Activated CD4-positive, alpha-beta T cell treated with anti-CD3 and anti-CD28 coated beads, Interleukin-2, amount 50 U/mL, for 1 hour (primary cell): ENCODE measurements around the gene PIK3CD.

Source experiments
- DNase-seq: peaks from one replicate; pipeline ENCODE4 v3.0.0-alpha.2; 2020

PIK3CD gene

DNA sequence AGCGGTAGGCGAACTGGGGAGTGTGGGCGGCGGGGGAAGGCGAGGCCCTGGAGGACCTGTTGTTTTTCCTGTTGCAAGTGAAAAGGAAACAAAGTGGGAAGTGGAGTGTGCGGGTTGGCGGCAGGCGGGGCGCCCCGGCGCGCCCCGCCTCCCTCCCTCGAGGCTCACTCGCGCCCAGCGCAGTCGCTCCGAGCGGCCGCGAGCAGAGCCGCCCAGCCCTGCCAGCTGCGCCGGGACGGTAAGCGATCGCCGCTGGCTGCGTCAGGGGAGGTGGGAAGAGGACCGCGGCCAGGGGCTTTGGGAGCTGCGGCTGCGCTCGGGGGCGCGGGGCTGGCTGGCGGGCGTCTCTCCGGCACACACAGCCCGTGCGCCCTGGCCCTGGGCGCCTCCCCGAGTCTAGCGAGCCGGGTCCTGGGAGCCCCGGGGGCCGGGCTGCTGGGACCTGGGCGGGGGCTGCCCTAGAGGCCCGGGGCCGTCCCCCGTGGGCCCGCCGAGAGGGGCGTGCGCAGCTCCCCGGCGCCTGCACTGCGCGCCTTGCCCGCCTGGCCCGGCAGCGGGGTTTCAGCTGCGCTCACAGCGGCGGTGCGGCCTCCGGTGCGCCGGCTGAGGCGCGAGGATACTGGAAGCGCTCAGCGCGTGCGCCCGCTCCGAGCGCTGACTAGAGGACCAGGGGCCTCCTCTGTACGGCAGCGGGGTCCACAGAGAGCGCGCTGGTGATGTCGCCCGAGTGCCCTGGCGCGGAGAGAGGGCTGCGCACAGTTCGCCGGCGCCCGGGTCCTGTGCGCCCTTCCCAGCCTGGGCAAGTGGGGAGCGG, at the start of gene PIK3CD:
Gene PIK3CD (plus strand): TSS at position 167 of the 814 bp plus-strand sequence. CDS start 58,725 bp downstream, outside the sequence.
- DNase-seq, result peak; percentile 35

DNA sequence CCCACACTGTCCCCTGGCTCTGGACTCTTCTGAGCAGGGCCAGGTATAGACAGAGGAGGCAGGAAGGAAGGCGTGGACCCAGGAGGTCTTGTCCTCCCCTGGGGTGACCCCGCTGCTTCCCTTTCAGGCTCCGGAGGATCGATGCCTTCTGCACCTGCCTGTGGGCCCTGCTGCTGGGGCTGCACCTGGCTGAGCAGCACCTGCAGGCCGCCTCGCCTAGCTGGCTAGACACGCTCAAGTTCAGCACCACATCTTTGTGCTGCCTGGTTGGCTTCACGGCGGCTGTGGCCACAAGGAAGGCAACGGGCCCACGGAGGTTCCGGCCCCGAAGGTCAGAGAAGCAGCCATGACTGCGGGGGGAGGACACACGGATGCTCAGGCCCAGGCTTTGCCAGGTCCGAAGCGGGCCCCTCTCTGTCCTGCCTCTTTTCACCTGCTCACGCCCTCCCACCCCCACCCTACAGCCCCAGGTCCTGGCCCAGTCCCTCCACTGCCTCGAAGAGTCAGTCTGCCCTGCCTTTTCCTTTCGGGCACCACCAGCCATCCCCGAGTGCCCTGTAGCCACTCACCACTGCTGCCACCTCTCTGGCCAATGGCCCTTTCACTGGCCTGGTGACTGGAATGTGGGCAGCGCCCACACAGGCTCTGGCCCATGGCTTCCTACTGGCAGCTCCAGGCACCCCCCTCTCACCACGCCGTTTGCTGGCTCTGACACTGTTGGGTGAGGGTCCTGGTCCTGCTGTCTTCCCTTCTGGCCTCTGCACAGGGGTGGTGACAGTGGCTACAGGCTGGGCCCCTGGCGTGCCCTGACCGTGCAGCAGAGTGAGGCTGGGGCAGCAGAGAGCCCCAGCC, 49.4 kb upstream of the PIK3CD start:
- no peak for DNase-seq

DNA sequence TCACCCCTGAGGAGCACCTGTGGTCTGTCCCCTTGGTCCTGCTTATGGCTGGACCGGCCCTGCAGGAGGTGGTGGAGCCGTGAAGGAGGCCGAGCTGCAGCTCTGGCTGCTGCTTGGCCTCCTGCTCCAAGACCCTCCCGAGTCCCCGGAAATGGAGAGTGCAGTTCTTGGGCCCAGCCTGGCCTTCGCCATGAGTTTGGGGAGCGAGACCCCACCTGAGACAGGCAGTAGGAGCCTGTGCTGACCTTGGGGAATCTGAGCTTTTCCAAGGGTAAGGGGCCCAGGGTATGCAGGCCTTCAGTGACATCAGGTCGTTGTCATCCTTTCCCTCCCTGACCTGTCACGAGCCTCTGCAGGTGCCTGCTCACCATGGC, 48.8 kb upstream of the PIK3CD start:
- no peak for DNase-seq

DNA sequence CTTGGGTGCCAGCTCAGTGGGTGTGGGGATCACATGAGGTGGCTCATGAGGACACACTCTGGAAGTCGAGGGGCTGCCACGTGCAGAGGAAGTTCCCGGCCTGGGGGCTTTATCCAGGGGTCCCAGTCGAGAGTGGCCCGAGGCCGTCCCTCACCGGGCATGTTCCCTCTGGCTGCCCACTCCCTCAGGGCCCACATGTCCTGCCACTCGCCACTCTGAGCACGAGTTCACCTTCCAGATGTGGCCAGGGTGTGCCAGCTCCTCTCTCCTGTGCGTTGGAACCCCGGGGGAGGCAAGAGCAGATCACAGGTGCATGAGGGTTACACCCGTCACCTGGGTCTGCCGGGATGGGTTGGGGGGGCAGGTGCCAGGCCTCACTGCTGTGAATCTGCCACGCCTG, 48.2 kb upstream of the PIK3CD start:
- DNase-seq, result no peak

DNA sequence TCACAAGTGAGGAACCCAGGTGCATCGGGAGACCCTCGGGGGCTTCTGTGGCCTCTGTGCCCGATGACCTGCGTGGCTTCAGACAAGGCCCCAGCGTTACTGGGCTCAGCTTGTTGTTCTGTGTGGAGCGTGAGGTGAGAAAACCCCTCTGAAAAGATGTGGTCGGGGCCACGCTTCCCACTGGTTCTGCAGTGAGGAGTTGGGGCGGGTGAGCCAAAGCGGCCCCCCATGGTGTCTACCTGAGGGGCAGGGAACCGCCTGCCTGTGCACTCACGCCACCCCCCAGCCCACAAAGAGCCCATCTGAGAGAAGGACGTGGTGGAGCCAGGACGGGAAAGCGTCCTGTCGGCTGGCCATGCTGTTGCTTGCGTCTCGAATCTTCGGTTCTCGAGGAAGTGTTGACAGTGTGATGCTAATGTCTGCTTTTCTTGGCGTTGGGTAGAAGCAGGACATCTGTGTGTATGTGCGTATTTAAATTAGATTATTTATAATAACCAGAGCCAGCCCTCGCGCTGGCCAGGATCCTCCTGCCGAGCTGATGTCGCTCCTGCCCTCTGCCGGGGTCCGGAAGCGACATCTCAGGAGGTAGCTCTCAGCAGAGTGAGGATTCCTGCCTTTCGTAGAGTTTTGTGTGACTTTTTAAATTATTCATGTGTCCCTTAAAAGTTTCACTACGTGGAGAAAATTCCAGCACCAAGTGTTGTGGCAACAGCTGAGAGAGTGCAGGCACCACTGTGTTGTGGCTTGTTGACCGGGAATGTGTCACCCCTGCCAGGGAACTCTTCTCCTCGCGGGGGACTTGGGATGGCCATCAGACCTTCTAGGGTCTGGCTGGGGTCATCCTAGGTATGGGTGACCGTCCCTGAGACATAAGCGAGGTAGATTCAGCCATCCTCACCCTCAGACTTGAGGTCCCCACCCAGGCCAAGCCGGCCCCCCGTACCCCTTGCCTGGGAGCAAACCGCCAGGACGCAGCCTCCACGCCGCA, 47.5 kb upstream of the PIK3CD start:
- no peak for DNase-seq

DNA sequence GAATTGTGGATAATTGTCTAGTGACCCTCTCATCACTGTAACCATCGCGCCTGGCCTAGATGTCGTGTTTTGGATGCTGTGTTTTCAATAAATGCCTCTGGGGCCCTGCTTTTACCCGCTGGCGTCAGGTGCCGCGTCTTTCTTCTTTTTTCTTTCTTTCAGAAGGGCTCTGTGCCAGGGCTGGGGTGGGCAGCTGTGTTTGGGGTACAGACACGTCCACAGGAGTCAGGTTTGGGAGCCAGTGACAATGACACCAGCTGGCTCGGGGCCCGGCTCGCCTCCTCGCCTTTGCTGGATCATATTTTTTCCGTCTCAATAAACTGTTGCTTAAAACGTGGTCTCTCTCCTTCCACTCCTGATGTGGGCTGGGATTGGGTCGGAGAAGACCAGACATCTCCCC, 46.7 kb upstream of the PIK3CD start:
- DNase-seq, result no peak

DNA sequence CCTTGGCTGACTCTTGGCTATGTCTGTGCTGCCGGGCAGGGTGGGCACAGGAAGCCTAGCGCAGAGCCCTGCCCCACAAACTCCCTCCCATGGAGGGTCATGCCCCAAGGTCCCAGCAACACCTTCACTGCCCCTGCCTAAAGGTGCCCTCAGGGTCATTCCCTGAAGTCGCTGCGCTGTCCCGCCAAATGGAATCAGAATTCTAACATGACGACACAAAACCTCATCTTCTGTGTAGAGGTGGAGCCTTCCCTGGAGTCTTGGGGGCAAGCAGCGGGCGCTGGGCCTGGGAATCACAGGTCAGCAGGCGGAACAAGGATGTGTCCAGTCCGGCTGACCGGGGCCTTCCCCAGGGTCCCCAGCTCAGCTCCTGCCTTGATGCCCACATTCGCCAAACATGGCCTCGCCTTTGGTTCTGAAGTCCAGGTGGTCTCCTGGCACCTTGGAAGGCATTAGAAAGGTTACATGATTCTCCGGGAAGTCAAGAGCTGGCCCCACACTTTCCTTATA, 45.5 kb upstream of the PIK3CD start:
- no peak for DNase-seq

DNA sequence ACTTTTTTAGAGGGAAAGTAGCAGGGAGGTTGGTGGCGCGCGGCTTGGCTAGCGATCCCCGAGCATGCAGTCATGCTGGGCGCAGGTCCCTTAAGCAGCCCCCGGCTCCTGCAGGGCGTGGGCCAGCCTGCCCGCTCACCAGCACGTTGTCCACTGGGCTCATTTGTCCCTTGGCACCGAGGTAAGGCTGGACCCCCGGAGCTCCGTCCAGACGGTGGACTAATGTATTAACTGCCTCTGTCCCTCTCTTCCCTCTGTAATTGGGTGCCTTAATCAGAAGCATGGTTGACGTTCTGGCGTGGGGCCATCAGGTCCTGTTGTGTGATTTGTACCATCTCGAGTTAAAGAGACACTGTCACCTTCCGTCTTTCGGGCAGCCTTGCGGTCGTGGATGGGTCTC, 45.1 kb upstream of the PIK3CD start:
- no peak for DNase-seq

DNA sequence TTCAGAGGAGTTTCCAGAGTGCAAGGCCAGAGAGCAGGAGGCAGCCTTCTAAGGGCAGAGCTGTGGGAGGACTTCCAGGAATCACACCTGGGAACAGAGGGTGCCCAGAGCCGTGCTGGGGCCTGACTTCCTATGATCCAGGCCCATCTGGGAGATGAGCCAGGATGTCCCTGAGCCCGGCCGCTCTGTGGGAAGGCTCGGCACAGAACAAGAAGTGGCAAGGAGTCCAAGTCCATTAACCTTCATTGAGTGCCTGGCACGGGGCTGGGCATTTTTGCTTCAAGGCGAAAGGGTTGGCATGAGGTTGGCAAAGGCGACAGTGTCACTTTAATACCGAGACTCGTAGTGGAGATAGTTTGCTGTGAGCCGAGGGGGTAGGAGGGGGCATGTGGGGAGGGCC, 44.6 kb upstream of the PIK3CD start:
- no peak for DNase-seq

DNA sequence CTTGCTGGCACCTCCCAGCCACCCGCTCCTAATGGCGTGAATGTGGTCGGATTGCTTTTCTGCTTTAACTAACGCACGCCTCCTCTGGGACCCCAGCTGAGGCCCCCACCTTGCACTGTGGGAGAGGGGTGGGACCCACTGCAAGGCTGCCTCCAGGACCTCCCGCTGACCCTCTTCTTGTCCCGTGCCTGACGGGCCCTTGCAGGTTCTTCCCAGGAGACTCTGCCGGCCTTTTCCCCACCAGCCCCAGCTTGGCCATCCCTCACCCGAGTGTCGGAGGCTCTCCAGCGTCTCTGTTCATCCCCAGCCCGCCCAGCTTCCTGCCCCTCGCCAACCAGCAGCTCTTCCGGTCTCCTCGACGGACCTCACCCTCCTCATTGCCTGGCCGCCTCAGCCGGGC, 44.2 kb upstream of the PIK3CD start:
- no peak for DNase-seq

DNA sequence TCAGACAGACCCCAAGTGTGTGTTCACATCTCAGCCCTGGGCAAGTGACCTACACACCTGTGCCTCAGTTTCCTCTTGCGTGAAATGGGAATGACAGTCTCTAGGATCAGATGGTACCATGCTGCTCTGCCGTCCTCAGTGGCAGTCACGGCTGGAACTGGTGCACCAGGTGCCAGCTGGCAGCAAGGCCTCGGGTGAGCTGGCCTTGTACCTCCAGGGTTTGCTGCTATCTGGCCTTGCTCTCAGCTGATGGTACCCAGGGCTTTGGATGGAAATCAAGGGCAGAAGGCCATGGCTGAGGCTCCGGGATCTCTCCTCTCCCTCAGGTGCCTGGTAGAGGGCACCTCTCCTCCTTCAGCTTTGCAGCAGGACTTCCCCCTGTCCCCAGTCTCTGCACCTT, 41.5 kb upstream of the PIK3CD start:
- DNase-seq, result no peak

DNA sequence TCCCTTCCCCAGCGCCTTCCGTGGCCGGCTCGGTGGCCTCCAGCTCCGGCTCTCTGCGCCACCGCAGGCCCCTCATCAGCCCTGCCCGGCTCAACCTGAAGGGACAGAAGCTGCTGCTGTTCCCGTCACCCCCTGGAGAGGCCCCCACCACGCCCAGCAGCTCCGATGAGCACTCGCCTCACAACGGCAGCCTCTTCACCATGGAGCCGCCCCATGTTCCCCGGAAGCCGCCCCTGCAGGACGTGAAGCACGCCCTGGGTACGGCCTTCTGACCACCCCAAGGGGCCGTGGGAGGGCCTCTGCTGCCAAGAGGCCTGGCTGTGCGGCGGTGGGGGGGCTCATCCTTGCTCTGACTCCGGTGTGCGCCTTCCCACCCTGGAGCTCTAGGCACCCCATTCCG, 41.0 kb upstream of the PIK3CD start:
- no peak for DNase-seq

DNA sequence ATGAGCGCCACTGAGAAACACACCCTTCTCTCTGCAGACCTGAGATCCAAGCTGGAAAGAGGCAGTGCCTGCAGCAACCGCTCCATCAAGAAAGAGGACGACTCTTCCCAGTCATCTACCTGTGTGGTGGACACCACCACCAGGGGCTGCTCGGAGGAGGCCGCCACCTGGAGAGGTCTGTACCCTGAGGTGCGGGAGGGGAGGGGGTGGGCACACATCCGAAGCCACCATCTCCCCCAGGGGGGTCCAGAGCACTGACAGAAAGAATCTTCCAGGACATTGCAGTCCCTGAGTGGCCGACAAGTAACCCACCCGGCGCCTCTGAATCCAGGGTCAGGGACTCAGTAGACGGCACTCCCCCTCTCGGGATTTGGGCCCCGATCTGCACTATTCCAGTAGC, 39.8 kb upstream of the PIK3CD start:
- DNase-seq, result no peak

DNA sequence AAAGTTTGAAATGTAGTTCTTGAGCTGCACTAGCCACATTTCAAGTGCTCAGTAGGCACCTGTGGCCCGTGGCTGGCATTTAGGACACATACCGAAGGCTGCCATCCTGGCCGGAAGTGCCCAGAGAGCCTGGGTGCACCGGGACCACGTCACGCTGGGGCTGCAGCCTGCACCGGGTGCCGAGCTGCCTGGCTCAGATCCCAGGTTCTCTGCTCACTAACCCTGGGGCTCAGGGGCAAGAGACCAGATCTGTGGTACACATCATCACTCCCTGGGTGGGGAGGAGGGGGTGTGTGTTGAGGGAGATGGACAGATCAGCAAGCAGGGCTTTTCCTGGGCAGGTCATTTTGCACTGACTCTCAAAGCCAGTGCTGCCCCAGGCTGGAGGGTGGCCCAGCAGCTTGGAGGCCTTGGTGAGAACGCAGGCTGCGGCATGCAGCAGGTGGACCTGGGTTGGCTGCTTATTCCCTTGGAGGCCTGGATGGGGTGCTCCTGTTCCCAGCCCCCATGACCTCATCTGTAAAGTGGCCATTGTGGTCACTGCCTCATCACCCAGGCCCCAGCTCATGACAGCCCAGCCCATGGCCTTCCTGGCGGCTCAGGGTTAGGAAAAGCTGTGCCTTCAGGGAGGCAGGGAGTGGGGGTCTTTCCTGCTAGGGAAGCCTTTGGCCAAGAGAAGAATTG, 39.2 kb upstream of the PIK3CD start:
- DNase-seq, result no peak

DNA sequence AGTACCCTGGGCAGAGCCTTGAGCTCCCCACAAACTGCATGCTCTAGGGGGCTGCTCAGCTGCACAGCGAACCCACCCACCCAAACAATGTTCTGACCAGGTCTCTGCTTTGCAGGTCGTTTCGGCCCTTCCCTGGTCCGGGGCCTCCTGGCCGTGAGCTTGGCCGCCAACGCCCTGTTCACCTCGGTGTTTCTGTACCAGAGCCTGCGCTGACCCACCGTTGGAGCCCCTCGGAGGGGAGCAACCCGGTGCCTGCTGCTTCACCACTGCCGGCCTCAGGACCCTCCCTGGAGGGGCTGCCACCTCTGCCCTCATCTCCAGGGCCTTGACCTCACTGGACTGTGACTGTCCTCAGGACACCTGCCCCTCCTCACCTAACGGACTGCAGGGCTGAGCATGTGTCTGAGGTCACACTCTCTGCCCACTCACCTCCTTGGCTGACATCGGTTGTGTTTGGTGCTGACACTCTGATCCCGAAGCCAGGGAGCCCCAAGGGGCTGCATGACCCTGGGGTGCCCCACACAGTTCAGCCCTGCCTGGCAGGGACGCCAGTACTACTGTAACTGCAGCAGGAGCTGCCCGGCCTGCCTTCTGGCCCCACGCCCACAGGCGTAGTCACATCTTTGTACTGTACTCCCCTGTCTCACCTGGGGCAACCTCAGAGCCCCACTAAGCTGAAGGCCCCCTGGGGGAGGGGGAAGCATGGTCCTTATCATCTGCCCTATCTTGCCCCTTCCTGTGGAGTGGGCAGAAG, 38.5 kb upstream of the PIK3CD start:
- DNase-seq, result no peak

DNA sequence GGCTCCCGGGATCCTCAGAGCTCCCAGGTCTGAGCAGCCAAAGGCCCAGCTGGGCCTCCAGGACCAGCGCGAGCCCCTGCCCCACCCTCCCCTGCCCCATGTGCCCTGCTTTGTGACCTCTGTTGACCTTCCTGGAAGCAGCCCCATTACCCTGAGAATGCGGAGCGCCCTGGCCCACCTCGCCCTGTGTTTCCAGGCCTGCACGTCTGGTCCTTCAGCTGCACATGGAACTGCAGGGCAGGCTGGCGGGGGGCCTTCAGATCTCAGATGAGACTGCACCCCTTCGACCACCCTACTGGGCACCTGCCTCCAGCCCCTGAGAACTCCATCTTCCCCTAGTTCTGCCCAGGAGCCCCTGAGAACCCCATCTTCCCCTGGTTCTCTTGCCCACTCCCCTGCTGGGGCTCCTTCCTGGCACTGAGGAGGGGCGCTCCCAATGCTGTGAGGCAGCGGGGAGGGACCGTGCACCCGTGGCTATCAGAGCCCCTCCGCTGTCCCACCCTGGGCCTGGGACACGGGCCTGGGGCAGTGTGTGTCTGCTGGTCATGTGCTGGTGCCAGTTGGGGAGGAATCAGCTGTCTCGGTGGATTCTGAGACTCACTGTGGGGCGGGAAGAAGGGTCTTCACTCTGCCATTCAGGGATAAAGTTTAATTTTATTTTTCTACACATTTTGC, 37.8 kb upstream of the PIK3CD start:
- no peak for DNase-seq

DNA sequence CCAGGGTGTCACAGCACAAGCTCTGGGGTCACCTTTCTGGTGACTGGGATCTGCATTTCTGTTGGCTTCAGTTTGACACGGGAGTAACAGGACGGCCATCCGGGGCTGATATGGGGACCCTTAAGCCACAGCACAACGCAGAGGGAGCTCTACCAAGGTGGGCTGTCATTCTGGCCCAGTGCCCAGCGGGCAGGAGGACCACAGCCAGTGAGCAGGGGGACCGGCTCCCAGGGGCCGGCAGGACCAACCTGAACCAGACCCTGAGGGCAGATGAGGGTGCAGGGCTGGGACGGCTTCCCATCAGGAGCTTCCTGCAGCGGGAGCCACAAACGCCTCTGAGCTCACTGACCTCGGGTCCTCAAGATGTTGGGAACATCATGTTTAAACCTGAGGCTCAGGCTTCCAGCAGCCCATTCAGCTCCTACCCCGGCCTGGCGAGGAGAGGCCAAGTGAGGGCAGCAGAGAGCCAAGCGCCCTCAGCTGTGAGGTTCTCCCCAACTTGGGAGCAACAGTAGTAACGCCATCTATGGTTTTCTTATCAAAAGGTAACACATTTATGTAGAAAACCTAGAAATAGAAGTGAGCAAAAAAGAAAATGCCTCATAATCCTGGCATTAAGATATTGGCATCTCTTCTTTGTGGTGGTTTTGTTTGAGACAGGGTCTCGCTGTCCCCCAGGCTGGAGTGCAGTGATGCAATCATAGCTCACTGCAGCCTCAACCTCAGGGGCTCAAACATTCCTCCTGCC, 36.0 kb upstream of the PIK3CD start:
- DNase-seq, result peak; percentile 57

DNA sequence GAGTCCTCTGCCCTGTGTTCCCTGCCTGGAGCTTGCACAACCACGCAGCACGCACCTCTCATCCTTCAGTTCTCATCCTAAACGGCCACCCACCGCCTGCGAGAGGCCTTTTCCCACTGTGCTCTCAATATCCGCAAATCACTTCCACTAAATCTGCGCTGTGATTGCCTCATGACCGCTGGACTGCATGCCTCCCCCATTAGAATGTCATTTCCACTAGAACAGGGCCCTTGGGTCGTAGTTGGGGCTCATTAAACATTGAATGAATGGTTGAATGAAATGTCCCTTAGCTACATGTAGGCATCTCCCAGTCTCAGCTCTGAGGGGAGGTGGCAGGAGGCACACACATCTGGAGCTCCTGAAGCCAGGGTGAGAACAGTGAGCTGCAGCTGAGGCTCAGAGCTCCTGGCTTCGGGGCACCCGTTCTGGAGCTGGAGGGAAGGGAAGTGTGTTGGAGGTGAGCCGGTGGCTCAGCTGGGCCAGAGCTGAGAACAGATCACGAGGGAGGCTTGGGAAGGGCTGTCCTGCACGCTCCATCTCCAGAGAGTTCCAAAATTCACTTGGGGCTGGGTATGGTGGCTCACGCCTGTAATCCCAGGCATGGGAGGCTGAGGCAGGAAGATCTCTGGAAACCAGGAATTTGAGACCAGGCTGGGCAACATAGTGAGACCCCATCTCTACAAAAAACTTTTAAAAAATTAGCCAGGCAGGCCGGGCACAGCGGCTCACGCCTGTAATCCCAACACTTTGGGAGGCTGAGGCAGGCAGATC, 32.4 kb upstream of the PIK3CD start:
- no peak for DNase-seq

DNA sequence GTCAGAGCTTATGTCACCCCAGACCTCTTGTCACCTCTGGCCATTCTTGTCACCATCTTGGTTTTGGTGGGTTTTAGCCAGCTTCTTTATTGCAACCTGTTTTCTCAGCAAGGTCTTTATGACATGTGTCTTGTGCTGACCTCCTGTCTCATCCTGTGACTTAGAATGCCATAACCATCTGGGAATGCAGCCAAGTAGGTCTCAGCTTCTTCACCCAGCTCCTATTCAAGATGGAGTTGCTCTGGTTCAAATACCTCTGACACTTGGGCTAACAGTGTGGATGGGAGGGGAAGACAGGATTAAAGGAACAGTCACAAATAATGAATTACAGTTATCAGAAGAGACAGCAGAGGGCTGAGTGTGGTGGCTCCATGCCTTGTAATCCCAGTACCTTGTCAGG, 30.5 kb upstream of the PIK3CD start:
- no peak for DNase-seq
